ENCODE measurements around the gene RBBP8NL. TPM values are rescaled to one million over a fixed set of nuclear protein-coding genes. Genes with fewer than 3 reads are reported as not detected.

RBBP8NL gene
- total RNA-seq, 2 donors from 2014 or later = 0.40 TPM; not detected in 1

DNA sequence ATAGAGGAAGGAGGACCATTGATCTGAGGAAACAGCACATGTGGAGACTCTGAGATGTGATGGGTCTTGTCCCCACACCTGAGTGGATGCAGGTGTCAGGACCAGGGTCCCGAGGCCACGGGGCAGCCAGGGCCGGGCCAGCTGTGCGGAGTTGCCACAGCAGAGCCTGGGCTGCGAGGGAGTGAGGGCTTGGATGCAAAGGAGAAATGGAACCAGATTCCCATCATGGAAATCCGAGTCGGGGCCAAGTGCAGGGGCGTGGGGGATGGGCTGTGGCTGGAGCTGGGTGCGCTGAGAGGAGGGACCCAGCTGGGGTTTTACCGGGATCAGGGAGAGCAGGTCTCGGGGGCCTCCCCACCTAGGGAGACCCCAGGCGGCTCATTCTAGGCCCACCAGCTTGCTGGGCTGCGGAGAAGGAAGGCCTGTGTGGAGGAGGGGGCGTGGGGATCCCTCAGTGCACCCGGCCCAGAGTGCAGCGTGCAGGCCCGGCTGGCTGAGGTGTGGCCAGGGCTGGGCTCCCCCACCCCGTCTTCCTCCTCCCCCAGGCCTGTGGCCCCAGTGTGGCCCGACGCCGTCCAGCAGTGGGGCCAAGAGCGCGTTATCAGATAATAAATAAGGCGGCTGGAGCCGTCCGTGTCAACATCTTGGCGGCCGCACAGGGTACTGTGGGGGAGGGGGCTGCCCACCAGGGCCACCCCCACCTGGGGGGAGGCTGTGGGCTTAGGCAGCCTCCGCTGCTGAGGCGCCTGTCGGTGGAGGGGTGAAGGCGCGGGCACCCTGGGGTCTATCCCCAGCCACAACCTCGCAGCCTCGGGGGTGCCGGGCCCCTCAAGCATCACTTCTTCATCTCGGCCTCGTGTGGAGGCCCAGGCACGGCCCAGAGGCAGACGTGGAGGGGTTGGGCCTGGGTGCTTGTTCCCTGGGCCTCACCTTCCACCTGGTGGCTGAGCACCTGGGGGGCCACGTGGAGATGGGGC, 31.2 kb upstream of the RBBP8NL start:
- DNase-seq = no peak
- H3K4me3 ChIP-seq (ENCODE audit: low read length) = no peak overlapping the region
- no peaks in the 10 kb centered on the region for H3K9me3 Mint-ChIP-seq
- H3K4me1 ChIP-seq (ENCODE audit: control insufficient read depth, insufficient read depth, low read length) = no peaks in the 10 kb centered on the region
- 91 to 93% methylated on average over 24 to 40 of the region's 41 CpGs for WGBS, 2 experiments (ENCODE audit: insufficient coverage in 1 of 2, insufficient read length in 1 of 2)
- no peaks in the 10 kb centered on the region for H3K27me3 ChIP-seq (ENCODE audit: control insufficient read depth, insufficient read depth, low read length, poor library complexity, severe bottlenecking)
- no peak overlapping the region for H3K9ac ChIP-seq (ENCODE audit: extremely low read depth, low read length, poor library complexity, severe bottlenecking)
- peaks cover 3% of the 10 kb centered on the region for H3K4me1 Mint-ChIP-seq
- H3K36me3 ChIP-seq (ENCODE audit: control insufficient read depth, insufficient read depth, low read length) = no peaks in the 10 kb centered on the region
- H3K9me3 ChIP-seq (ENCODE audit: control insufficient read depth, low read length) = no peaks in the 10 kb centered on the region
- no peak overlapping the region for H3K4me3 Mint-ChIP-seq
- no peaks in the 10 kb centered on the region for H3K36me3 Mint-ChIP-seq (ENCODE audit: low read depth)
- no peak overlapping the region for H3K27ac Mint-ChIP-seq
- H3K27ac ChIP-seq (ENCODE audit: low read depth, low read length) = no peak overlapping the region
- TF ChIP-seq, protein P1, sequence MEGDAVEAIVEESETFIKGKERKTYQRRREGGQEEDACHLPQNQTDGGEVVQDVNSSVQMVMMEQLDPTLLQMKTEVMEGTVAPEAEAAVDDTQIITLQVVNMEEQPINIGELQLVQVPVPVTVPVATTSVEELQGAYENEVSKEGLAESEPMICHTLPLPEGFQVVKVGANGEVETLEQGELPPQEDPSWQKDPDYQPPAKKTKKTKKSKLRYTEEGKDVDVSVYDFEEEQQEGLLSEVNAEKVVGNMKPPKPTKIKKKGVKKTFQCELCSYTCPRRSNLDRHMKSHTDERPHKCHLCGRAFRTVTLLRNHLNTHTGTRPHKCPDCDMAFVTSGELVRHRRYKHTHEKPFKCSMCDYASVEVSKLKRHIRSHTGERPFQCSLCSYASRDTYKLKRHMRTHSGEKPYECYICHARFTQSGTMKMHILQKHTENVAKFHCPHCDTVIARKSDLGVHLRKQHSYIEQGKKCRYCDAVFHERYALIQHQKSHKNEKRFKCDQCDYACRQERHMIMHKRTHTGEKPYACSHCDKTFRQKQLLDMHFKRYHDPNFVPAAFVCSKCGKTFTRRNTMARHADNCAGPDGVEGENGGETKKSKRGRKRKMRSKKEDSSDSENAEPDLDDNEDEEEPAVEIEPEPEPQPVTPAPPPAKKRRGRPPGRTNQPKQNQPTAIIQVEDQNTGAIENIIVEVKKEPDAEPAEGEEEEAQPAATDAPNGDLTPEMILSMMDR (conservative IDR thresholded peaks at IDR 0.05) = no peak
- no peaks in the 10 kb centered on the region for H3K27me3 Mint-ChIP-seq (ENCODE audit: insufficient read depth)

DNA sequence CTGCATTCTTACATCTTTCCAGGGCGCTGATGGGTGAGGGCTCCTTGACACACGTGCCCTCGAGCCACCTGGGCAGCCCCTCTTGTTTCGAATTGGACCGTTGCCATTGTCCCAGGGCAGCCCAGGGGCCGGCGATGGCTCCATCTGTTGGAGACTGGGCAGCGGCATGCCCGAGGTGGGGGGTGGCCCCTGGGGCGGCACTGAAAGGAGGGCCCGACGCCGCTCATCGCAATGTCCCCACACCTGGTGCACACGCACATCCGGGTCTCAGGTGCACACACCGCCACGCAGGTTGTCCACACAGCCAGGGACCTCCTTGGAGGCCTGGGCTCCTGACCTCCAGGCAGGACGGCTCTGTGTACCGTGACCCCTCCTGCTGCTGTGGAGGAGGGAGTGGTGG, 30.5 kb upstream of the RBBP8NL start:
- TF ChIP-seq, protein P1 (conservative IDR thresholded peaks at IDR 0.05) = no peak
- H3K27me3 Mint-ChIP-seq (ENCODE audit: insufficient read depth) = no peaks in the 10 kb centered on the region
- H3K4me1 Mint-ChIP-seq = peaks cover 3% of the 10 kb centered on the region
- H3K9me3 ChIP-seq (ENCODE audit: control insufficient read depth, low read length) = no peaks in the 10 kb centered on the region
- no peaks in the 10 kb centered on the region for H3K36me3 Mint-ChIP-seq (ENCODE audit: low read depth)
- no peak overlapping the region for H3K27ac ChIP-seq (ENCODE audit: low read depth, low read length)
- no peak overlapping the region for H3K4me3 Mint-ChIP-seq
- DNase-seq = no peak
- no peak overlapping the region for H3K9ac ChIP-seq (ENCODE audit: extremely low read depth, low read length, poor library complexity, severe bottlenecking)
- no peaks in the 10 kb centered on the region for H3K4me1 ChIP-seq (ENCODE audit: control insufficient read depth, insufficient read depth, low read length)
- H3K27me3 ChIP-seq (ENCODE audit: control insufficient read depth, insufficient read depth, low read length, poor library complexity, severe bottlenecking) = no peaks in the 10 kb centered on the region
- WGBS, 2 experiments (ENCODE audit: insufficient coverage in 1 of 2, insufficient read length in 1 of 2) = 91 to 93% methylated on average over 5 to 20 of the region's 20 CpGs
- no peak overlapping the region for H3K27ac Mint-ChIP-seq
- H3K9me3 Mint-ChIP-seq = no peaks in the 10 kb centered on the region
- no peaks in the 10 kb centered on the region for H3K36me3 ChIP-seq (ENCODE audit: control insufficient read depth, insufficient read depth, low read length)
- H3K4me3 ChIP-seq (ENCODE audit: low read length) = no peak overlapping the region

GRCh38 chr20:62457098-62457497, 29.8 kb upstream of the RBBP8NL start:
- Mint-ChIP-seq H3K9me3 (no peaks in the 10 kb centered on the region), H3K4me1 (peaks cover 3% of the 10 kb centered on the region), H3K27ac (no peak overlapping the region), H3K27me3 (ENCODE audit: insufficient read depth) (no peaks in the 10 kb centered on the region), H3K4me3 (no peak overlapping the region), H3K36me3 (ENCODE audit: low read depth) (no peaks in the 10 kb centered on the region)
- no peaks in the 10 kb centered on the region for H3K4me1 ChIP-seq (ENCODE audit: control insufficient read depth, insufficient read depth, low read length)
- WGBS, 2 experiments (ENCODE audit: insufficient coverage in 1 of 2, insufficient read length in 1 of 2) = 91 to 100% methylated on average over 2 to 17 of the region's 17 CpGs
- TF ChIP-seq, protein P1 (conservative IDR thresholded peaks at IDR 0.05) = no peak
- no peak overlapping the region for H3K27ac ChIP-seq (ENCODE audit: low read depth, low read length)
- H3K9me3 ChIP-seq (ENCODE audit: control insufficient read depth, low read length) = no peaks in the 10 kb centered on the region
- no peak for DNase-seq
- H3K27me3 ChIP-seq (ENCODE audit: control insufficient read depth, insufficient read depth, low read length, poor library complexity, severe bottlenecking) = no peaks in the 10 kb centered on the region
- H3K36me3 ChIP-seq (ENCODE audit: control insufficient read depth, insufficient read depth, low read length) = no peaks in the 10 kb centered on the region
- no peak overlapping the region for H3K4me3 ChIP-seq (ENCODE audit: low read length)
- H3K9ac ChIP-seq (ENCODE audit: extremely low read depth, low read length, poor library complexity, severe bottlenecking) = no peak overlapping the region
